IgD-negative memory B cell (primary cell): ENCODE results near the gene CUBN. TPM values are rescaled to one million over a fixed set of nuclear protein-coding genes. Genes with fewer than 3 reads are reported as not detected.
"Not testable (repeated sequence)": the region's sequence is repeated elsewhere in the genome, so short reads cannot be mapped to it uniquely, and the experiment has no call there.

Source experiments
- H3K27ac Mint-ChIP-seq, 3 donors: one replicate each; pipeline ENCODE4 v1.8.0; 2020 to 2022; ENCODE audit warnings: mild to moderate bottlenecking in 3 of 3, mixed read lengths in 3 of 3, moderate library complexity in 1 of 3
- H3K27me3 Mint-ChIP-seq: one replicate; pipeline ENCODE4 v1.8.0; 2021; ENCODE audit warnings: mixed read lengths
- H3K36me3 Mint-ChIP-seq: one replicate; pipeline ENCODE4 v1.8.0; 2020; ENCODE audit warnings: mild to moderate bottlenecking, mixed read lengths
- H3K4me1 Mint-ChIP-seq, 3 donors: one replicate each; pipeline ENCODE4 v1.8.0; 2020 to 2022; ENCODE audit warnings: mixed read lengths in 3 of 3, mild to moderate bottlenecking in 1 of 3
- H3K4me3 Mint-ChIP-seq, 4 donors: one replicate each; pipeline ENCODE4 v1.8.0; 2020 to 2022; ENCODE audit warnings: mild to moderate bottlenecking in 4 of 4, mixed read lengths in 4 of 4, moderate library complexity in 3 of 4
- H3K9me3 Mint-ChIP-seq, 3 donors: one replicate each; pipeline ENCODE4 v1.8.0; 2020 to 2021; ENCODE audit warnings: mixed read lengths in 3 of 3, mild to moderate bottlenecking in 1 of 3
- polyA plus RNA-seq: library from polyadenylated mRNA; unstranded; fragments of 300-500 nt; fragmentation: Illumina TruSeq; gene quantifications from one replicate; pipeline ENCODE4 v1.2.3, GENCODE V29; 2021

The CUBN gene
- polyA plus RNA-seq, 1 donor from 2014 or later: not detected

- Mint-ChIP-seq H3K4me1 (peaks cover 5 to 16% (median 10%) of the 10 kb centered on the region in 3 donors), H3K36me3 (peaks cover 6% of the 10 kb centered on the region), H3K27ac (no peak overlapping the region), H3K4me3 (no peak overlapping the region), H3K9me3 (peaks cover 2 to 5% (median 3%) of the 10 kb centered on the region in 3 donors), H3K27me3 (peaks cover 6% of the 10 kb centered on the region)
Observed at GRCh38 chr10:17021656-17022465, 107.8 kb downstream of the CUBN start.

- peaks cover 5 to 8% (median 6%) of the 10 kb centered on the region in 3 donors for H3K4me1 Mint-ChIP-seq
Observed at GRCh38 chr10:17019696-17020095, 109.9 kb downstream of the CUBN start.

GRCh38 chr10:17013131-17013983 lies 116.3 kb downstream of the CUBN start:
- Mint-ChIP-seq H3K27ac (peak overlapping the region in 1 of 3 donors; percentile 28), H3K4me3 (peak overlapping the region in 1 of 4 donors; percentile 13)
- not testable (repeated sequence) for H3K9me3 Mint-ChIP-seq, H3K36me3 Mint-ChIP-seq, H3K27me3 Mint-ChIP-seq, H3K4me1 Mint-ChIP-seq

More at GRCh38 chr10:17019696-17020095, 109.9 kb downstream of the CUBN start:
- H3K27me3 Mint-ChIP-seq: peaks cover 1% of the 10 kb centered on the region
- H3K27ac Mint-ChIP-seq: no peak overlapping the region
- no peak overlapping the region for H3K4me3 Mint-ChIP-seq
- H3K9me3 Mint-ChIP-seq: peaks cover 0 to 5% (median 2%) of the 10 kb centered on the region in 3 donors
- peaks cover 2% of the 10 kb centered on the region for H3K36me3 Mint-ChIP-seq

GRCh38 chr10:17012731-17013130 lies 116.9 kb downstream of the CUBN start:
- not testable (repeated sequence) for H3K9me3 Mint-ChIP-seq, H3K27ac Mint-ChIP-seq, H3K36me3 Mint-ChIP-seq, H3K27me3 Mint-ChIP-seq, H3K4me1 Mint-ChIP-seq, H3K4me3 Mint-ChIP-seq

GRCh38 chr10:17010363-17011145 lies 119.1 kb downstream of the CUBN start:
- no peaks in the 10 kb centered on the region for H3K4me1 Mint-ChIP-seq
- no peak overlapping the region for H3K4me3 Mint-ChIP-seq
- no peaks in the 10 kb centered on the region for H3K27me3 Mint-ChIP-seq
- H3K9me3 Mint-ChIP-seq: peaks cover 0 to 6% (median 0%) of the 10 kb centered on the region in 3 donors
- peaks cover 4% of the 10 kb centered on the region for H3K36me3 Mint-ChIP-seq
- H3K27ac Mint-ChIP-seq: no peak overlapping the region

- H3K4me3 Mint-ChIP-seq: no peak overlapping the region
- no peaks in the 10 kb centered on the region for H3K4me1 Mint-ChIP-seq
- H3K36me3 Mint-ChIP-seq: peaks cover 4% of the 10 kb centered on the region
- H3K27me3 Mint-ChIP-seq: peaks cover 2% of the 10 kb centered on the region
- no peak overlapping the region for H3K27ac Mint-ChIP-seq
- peaks cover 0 to 6% (median 0%) of the 10 kb centered on the region in 3 donors for H3K9me3 Mint-ChIP-seq
Observed at GRCh38 chr10:17009212-17009700, 120.4 kb downstream of the CUBN start.

- Mint-ChIP-seq H3K27me3 (peaks cover 7% of the 10 kb centered on the region), H3K9me3 (peaks cover 0 to 6% (median 0%) of the 10 kb centered on the region in 3 donors), H3K27ac (no peak overlapping the region)
Observed at GRCh38 chr10:17007418-17007770, 122.2 kb downstream of the CUBN start.

GRCh38 chr10:17006631-17007417 lies 122.8 kb downstream of the CUBN start:
- Mint-ChIP-seq H3K4me1 (peaks cover 0 to 10% (median 0%) of the 10 kb centered on the region in 3 donors), H3K27ac (no peak overlapping the region), H3K36me3 (peaks cover 1% of the 10 kb centered on the region), H3K4me3 (no peak overlapping the region), H3K27me3 (peaks cover 7% of the 10 kb centered on the region), H3K9me3 (peaks cover 0 to 6% (median 0%) of the 10 kb centered on the region in 3 donors)

More at GRCh38 chr10:17007418-17007770, 122.2 kb downstream of the CUBN start:
- H3K36me3 Mint-ChIP-seq: peaks cover 1% of the 10 kb centered on the region
- no peak overlapping the region for H3K4me3 Mint-ChIP-seq
- H3K4me1 Mint-ChIP-seq: peaks cover 0 to 5% (median 0%) of the 10 kb centered on the region in 3 donors

- Mint-ChIP-seq H3K4me3 (no peak overlapping the region), H3K27me3 (peaks cover 7% of the 10 kb centered on the region), H3K36me3 (no peaks in the 10 kb centered on the region), H3K27ac (no peak overlapping the region), H3K4me1 (peaks cover 0 to 10% (median 0%) of the 10 kb centered on the region in 3 donors), H3K9me3 (no peaks in the 10 kb centered on the region)
Observed at GRCh38 chr10:17005621-17006566, 123.7 kb downstream of the CUBN start.

- Mint-ChIP-seq H3K27me3 (peaks cover 7% of the 10 kb centered on the region), H3K9me3 (no peaks in the 10 kb centered on the region), H3K27ac (no peak overlapping the region), H3K4me1 (peaks cover 0 to 10% (median 0%) of the 10 kb centered on the region in 3 donors), H3K4me3 (peak overlapping the region in 1 of 4 donors; percentile 24), H3K36me3 (no peaks in the 10 kb centered on the region)
Observed at GRCh38 chr10:17004801-17005380, 124.7 kb downstream of the CUBN start.

GRCh38 chr10:17003651-17004286 lies 125.8 kb downstream of the CUBN start:
- Mint-ChIP-seq H3K36me3 (no peaks in the 10 kb centered on the region), H3K4me3 (no peak overlapping the region), H3K9me3 (no peaks in the 10 kb centered on the region), H3K27me3 (peaks cover 7% of the 10 kb centered on the region), H3K4me1 (peaks cover 0 to 10% (median 0%) of the 10 kb centered on the region in 3 donors), H3K27ac (no peak overlapping the region)

GRCh38 chr10:17003151-17003550 lies 126.5 kb downstream of the CUBN start:
- peaks cover 0 to 10% (median 0%) of the 10 kb centered on the region in 3 donors for H3K4me1 Mint-ChIP-seq
- H3K9me3 Mint-ChIP-seq: no peaks in the 10 kb centered on the region
- H3K4me3 Mint-ChIP-seq: no peak overlapping the region
- peaks cover 7% of the 10 kb centered on the region for H3K27me3 Mint-ChIP-seq
- no peak overlapping the region for H3K27ac Mint-ChIP-seq
- H3K36me3 Mint-ChIP-seq: no peaks in the 10 kb centered on the region
